ENCODE data around the gene FTSJ1. TPM values are rescaled to one million over a fixed set of nuclear protein-coding genes. Genes with fewer than 3 reads are reported as not detected.
"Not testable (repeated sequence)": the region's sequence is repeated elsewhere in the genome, so short reads cannot be mapped to it uniquely, and the experiment has no call there.

Gene FTSJ1, protein sequence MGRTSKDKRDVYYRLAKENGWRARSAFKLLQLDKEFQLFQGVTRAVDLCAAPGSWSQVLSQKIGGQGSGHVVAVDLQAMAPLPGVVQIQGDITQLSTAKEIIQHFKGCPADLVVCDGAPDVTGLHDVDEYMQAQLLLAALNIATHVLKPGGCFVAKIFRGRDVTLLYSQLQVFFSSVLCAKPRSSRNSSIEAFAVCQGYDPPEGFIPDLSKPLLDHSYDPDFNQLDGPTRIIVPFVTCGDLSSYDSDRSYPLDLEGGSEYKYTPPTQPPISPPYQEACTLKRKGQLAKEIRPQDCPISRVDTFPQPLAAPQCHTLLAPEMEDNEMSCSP
- 79.5 and 90.0 TPM in 2 replicates for total RNA-seq
- polyA plus RNA-seq (2012): 99.5 TPM

DNA sequence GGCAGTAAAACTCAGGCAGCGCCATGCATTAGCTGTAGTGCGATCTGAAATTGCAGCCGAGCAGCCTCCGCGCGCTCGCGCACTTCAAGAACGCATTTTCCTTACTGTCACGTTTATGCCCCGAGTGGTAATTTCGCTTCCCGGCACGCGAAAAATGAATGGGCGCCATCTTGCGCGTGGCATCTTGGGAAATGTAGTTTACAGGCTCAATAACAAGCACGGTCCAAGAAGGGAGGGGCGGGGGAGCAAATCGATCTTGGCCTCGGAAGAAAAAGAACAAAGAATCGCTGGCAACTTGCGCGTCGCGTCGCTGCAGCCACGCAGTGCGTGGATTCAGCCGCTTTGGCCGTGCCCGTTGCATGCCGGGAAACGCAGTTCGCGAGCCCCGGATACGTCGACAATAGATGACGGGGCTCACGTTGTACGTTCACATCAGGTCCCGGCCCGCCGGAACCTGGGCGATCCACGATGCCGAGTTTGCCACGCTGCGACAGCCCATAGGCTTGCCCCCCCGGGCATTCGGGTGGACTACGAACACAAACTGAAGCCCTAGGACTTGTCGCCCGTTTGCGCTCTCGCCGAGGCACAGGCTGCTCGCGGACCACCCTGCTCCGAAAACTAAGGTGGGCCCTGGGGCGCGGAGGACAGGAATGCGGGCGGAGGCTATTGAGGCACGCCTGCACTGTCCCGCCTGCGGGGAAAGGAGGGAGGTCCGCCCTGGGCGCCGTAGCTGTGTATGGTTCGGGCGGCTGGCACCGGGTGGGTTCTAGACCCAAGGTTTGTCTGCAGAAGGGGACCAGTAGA is at the start of gene FTSJ1:
FTSJ1 (plus strand) TSS at position 426 of the 804 bp plus-strand sequence. CDS start 1,849 bp downstream, outside the sequence.
- DNase-seq (ENCODE audit: low read depth): peak; percentile 91

DNA sequence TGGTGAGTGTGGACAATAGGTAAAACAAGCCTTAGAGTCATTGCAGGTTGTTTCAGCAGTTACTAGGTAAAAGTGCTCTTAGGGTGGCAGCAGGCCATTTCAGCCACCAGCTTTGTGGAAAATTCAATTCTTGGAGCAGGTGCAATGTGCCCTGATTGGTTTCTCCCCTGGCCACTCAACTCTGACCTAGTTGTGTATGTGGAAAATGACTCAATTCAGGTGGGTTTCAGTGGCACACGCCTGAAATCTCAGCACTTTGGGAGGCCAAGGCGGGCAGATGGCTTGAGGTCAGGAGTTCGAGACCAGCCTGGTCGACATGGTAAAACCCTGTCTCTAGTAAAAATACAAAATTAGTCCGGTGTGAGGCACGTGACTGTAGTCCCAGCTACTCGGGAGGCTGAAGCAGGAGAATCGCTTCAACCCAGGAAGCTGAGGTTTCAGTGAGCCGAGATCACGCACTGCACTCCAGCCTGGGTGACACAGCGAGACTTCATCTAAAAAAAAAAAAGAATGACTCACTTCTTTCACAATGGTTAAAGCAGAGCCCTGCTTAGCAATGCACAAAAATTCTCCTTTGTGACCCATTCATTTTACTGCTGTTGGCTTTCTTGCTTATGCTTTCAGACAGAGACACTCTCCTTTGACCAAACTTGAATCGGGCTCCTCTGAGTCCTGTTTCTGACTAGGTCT is 48.8 kb upstream of the FTSJ1 start:
- not testable (repeated sequence) for DNase-seq (ENCODE audit: low read depth)

DNA sequence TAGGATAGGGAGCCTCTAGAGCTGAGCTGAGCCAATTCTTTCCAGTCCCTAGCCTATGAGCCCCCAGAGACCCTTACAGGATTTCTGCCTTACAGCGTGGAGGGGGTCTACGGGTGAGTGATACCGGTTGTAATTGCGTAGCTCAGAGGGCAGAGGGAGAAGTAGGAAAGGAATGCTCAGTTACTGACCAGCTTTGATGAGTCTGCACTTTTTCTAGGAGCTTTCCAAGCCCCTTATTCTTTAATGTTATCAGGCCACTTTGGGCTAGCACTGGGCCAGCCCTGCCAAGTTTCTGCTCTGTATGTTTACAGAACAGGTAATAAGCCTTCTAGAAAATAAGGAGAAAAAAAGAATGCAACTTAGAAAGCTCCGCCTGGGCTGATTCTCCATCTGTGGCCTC is 46.4 kb upstream of the FTSJ1 start:
- DNase-seq (ENCODE audit: low read depth): not testable (repeated sequence)

DNA sequence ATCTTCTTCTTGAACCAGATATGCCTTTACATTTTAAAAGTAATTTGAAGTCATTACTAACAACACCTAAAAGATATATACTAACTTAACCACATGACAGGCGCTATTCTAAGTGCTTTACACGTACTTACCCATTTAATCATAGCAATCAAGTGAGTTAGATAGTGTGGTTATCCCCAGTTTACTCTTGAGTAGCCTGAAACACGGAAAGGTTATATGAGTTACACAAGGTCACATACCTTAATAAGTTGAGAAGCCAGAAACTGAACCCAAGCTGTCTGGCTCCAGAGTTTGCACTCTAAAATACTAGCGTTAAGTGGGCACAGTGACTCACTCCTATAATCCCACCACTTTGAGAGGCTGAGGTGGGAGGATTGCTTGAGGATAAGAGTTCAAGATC is 45.8 kb upstream of the FTSJ1 start:
- not testable (repeated sequence) for DNase-seq (ENCODE audit: low read depth)

DNA sequence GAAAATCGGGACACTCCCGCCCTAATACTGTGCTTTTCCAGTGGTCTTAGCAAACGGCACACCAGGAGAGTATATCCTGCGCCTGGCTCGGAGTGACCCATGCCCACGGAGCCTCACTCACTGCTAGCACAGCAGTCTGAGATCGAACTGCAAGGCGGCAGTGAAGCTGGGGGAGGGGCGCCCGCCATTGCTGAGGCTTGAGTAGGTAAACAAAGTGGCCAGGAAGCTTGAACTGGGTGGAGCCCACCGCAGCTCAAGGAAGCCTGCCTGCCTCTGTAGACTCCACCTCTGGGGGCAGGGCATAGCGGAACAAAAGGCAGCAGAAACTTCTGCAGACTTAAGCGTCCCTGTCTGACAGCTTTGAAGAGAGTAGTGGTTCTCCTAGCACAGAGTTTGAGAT is 42.3 kb upstream of the FTSJ1 start:
- not testable (repeated sequence) for DNase-seq (ENCODE audit: low read depth)

DNA sequence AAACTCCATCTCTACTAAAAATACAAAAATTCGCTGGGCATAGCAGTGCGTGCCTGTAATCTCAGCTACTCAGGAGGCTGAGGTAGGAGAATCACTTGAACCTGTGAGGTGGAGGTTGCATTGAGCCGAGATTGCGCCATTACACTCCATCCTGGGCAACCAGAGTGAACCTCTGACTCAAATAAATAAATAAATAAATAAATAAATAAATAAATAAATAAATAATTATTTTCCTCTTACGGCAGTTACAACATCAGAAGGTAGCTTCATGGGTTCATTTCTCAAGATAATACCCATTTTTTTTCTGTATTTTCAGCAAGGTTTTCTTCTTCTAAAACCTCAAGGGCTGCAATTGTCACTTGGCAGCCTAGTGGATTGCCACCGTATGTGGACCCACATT is 28.8 kb upstream of the FTSJ1 start:
- DNase-seq (ENCODE audit: low read depth): not testable (repeated sequence)

DNA sequence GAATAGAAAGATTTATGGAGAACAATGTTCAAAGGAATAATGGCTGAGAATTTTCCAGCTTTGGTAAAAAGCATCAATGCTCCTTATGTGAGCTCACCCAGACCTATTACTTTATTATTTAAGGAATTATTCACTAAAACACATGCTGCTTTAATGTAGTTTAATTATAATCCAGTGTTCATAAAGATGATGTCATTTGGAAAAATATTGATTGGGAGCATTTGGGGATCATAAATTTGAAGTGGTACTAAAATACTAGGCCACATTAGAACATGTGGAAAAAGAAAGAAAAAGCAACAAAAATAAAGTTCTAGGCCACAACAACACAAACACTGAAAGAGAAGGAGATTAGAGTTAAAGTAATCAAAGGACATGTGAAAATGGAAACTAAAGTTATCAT is 25.9 kb upstream of the FTSJ1 start:
- no peak for DNase-seq (ENCODE audit: low read depth)

DNA sequence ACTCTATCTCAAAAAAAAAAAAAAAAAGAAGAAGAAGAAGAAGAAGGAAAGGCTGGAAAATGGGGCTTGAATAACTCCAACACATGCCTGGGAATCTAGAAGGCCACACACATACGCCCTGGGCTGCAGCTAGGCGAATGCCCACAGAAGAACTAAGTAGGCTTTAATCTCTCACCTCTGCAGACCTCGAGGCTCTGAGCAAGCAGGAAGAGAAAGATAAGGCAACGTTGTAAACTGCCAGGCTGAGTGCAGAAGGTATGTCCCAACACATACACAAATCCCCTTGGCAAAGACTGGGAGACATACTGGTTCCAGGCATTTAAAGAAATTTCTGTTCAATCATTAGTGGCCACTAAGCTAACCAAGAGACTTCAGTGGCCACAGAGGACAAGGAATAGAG is 24.3 kb upstream of the FTSJ1 start:
- DNase-seq (ENCODE audit: low read depth): no peak

DNA sequence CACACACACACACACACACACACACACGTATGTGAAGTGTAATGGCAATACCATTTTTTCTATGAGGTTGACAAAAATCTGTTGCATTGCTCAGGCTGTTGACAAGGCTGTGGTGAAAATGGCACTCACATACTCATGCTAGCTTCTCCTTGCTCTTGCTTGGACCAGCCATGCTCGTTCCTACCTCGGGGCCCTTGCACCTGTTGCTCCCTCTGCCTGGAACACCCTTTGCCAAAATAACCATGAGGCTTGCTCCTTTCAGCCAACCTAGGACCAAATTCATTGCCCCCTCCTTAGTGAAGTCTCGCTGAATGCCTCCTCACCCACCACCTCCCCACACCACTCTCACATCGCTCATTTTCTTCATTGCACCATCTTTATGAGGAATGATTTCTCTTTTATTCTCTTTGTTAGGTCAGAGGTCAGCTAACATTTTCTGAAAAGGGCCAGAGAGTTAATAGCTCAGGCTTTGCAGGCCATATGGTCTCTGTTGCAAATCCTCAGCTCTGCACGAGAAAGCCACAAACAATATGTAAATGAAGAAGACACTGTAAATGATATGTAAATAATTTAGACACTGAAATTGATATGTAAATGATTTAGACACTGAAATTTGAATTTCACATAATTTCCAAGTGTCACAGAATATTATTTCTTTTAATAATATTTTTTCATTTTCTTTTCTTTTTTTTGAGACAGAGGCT is 19.2 kb upstream of the FTSJ1 start:
- no peak for DNase-seq (ENCODE audit: low read depth)

DNA sequence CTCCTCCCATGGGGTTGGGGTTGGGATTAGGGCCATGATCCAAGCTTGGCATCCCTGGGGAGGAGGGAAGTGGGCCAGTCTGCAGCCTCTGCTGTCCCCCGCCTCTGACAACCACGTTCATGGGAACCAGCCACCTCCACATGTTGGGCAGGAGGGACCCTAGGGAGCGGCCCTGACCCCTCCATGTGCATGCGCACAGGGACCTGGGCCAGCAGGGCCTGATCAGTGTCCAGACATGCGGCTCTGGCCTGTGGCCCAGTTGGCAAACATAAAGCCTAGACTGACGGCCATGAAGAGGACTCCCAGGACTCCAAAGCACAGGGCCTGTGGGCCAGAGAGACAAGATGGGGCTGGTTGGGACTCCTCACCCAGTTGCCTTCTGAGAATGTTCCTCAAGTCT is 17.3 kb upstream of the FTSJ1 start:
- no peak for DNase-seq (ENCODE audit: low read depth)

DNA sequence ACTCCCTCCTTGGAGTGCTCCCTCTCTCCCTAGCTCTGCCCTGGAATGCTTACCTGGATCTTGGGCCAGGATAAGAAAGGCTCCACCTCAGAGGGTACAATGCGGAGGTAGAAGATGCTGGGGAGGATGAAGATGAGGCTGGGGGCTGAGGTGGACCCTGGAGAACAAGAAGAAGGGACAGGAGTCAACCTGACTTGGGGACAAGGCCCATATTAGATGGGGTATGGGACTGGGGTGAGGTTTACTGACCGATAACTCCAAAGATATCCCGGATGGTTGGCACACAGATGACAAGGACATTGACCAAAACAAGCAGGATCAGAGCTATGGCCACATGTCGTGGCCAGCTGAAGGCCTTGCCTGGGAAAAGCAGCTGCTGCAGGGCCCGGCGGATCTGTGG is 16.5 kb upstream of the FTSJ1 start:
- no peak for DNase-seq (ENCODE audit: low read depth)

DNA sequence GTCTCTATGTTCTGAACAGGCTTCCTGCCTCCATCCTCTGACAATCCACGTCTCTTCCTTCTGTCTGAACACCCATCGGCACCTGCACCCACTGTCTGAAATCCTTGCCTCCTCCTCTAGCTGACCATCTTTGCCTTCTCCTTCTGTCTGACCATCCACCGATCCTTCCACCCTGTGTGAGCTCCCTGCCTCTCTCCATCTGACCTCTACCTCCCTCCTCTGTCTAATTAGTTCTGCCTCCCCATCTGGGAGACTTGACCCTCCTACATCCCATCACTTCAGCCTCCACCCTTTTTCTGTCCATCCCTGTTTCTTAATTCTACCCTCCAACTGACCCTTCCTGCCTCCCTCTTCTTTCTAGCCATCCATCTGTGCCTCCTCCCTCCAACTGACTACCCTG is 16.0 kb upstream of the FTSJ1 start:
- no peak for DNase-seq (ENCODE audit: low read depth)

DNA sequence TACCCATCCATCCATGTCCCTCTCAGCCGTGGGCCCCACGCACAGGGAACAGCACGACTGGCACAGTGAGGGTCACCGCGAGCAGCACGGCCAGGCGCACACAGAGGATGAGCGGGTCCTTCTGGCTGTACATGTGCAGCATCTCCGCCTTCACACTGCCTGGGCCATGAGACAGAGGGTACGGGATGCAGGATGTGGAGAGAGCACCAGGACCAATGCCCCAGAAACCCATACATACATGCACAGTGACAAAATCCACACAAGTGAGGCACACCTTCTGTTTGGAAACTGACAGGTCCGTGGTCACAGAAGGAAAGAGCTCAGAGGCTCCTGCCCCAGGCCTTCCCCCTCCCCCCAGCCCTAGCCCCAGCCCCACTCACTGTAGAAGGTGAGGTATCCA is 15.4 kb upstream of the FTSJ1 start:
- no peak for DNase-seq (ENCODE audit: low read depth)

DNA sequence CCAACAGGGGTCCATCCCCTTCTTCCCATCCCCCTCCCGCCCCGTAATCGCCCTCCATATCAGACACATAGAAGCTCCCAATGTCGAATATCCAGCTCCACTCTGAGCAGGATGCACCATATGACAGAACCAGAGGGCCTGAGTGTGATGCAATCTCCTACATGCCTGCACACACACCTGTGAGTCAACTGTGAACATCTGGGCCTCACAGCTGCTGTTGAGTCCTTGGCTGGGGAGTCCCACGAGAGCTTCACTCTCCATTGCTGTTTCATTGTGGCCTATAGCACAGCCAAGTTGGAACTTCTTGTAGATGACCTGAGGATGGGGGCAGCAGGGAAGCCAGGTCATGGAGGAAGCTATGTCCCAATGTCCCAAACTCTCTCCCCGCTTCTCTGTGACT is 14.2 kb upstream of the FTSJ1 start:
- no peak for DNase-seq (ENCODE audit: low read depth)

DNA sequence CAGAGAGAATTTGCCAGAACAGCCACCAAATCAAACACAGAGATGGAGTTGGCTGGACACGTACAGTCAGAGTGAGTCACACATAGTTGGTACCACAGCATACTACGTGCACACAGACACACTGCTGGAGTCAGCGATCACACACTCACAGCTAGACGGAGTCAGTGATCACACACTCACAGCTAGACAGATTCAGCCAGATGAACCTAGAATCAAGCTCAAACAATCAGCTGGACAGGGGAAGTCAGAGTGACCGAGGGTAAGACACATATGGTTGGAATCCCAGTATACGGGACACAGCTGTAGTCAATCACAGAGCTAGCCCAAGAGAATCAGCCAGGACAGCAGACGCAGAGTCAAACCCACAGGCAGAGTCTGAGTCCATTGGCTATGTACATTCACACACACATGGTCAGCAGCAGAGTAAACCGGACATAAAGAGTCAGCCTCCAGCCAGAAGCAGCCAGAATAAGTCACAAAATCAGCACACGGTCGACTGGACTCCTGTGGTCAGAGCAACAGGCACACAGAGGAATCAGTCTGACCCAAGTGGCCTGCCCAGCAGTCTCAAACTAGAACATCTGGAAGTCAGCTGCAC is 10.6 kb upstream of the FTSJ1 start:
- peak; percentile 48 for DNase-seq (ENCODE audit: low read depth)

DNA sequence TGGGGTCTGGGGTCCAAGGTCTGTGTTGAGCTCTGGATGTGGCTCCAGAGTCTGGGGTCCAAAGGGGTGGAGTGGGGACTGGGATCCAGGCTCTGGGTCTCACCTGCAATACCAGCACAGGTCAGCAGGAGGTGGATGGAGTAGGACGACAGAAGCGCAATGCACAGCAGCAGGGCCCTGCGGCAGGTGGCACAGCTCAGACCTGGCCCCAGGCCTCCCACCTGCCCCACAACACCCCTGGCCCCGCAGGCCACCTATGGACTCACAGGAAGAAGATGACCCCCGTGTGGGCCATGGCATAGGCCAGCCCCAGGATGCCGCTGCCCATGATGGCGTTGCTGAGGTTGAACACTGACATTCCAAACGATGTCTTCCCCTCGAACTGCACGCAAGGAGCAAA is 9.3 kb upstream of the FTSJ1 start:
- DNase-seq (ENCODE audit: low read depth): no peak

DNA sequence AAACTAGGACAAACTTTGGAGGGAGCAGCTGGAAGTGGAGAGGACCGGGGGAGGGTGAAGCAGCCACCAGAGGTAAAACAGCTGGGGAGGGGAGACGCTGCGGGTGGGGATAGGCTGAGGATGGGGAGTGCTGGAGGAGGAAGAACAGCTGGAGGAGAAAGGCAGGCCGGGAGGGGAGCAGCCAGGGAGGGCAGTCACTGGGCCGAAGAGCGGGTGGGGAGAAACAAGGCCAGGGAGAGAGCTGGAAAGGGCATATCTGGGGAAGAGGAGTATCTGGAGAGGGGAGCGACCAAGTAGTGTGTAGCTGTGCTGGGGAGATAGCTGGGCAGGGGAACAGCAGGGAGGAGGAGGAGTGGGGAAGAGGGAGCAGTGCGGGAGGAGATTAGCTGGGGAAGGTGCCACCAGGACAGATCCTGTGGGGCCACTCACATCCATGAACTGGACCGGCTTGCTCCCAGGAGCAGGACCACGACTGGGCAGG is 8.7 kb upstream of the FTSJ1 start:
- DNase-seq (ENCODE audit: low read depth): no peak

DNA sequence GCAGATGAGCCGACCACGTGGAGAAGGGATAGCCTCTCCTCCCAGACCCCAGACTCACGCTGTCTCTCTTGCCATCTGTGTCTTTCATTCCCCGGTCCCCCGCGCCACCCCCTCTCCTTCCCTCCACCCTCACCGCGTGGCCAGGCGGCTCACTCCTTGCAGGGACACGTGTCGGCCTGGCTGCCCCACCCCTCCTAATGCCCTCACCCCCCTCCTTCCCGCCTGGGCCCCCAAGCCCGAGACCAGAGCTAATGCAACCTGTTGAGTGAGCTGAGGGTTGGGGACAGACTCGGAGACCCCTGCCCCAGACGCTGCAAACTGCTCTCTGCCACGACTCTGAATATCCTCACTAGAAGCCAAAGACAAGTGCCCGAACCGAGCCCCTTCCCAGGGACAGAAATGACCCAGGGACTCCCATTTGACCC is 7.7 kb upstream of the FTSJ1 start:
- DNase-seq (ENCODE audit: low read depth): no peak

DNA sequence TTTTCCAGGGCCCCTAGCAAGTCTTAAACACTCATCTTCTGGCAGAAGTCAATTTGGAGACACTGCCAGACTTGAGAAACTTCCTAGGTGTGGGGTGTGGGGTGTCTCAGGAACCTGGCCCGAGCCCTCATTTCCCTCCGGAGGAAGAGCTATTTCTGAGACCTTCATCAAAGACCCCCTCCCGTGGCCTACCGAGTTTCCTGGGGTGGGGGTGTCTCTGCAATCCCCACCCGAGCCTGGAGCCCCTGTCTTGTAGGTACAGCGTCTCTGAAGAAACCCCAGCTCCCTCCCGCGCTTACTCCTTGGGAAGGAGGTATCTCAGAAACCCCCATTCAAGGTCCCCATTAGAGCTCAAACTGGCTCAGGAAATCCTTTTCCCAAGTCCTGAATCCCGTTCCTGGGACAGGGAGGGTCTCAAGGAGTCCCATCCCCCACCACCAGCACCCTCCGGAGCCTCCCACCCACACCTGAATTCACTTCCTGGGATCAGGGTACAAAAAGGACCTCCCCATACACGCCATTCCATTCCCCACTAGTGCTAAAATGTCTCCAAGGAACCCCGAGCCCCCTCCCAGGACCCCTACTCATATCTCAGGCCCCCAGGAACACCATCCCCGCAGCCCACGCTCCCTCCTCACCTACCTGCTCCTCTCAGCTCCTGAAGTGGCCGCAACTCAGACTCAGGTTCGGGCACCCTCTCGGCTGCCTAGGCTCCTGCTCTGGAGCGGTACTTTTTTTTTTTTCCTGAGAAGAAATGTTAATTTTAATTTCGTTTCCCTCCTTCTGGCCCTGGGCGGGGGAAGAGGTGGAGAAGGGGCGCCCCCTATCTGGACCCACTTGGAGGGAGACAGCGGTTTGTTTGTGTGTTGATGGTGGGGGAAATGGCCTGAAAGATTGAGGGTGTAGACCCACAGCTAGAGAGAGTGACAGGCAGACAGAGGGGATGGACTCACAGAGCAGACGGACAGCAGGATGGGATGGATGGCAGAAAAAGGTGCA is 7.0 kb upstream of the FTSJ1 start:
- DNase-seq (ENCODE audit: low read depth): no peak

Data from myocyte (in vitro differentiated cells).